IMR-90 (cell line): Measurements from ENCODE around the gene CDKN1A. TPM values are rescaled to one million over a fixed set of nuclear protein-coding genes. Genes with fewer than 3 reads are reported as not detected.

ENCODE experiments used
- ATAC-seq: fragments of 200-7000 bp; cut with Tn5 transposase; 2 replicates; pipeline ENCODE4 v1.9.1; 2020; ENCODE audit warnings: low read depth, mild to moderate bottlenecking, moderate library complexity
- BruUV-seq: library from RNA; stranded (reverse); fragments of 400-500 nt; replicated peaks from 2 replicates; lab custom pipeline; 2021; lab: Mats Ljungman, UMichigan
- CTCF ChIA-PET: fragments of 300-600 bp; formaldehyde crosslinking; extraction: SDS; loops from one replicate; lab custom pipeline; 2021; ENCODE audit warnings: antibody characterized with exemption; lab: Yijun Ruan, JAX
- POLR2A ChIA-PET: fragments of 300-600 bp; sonication (Branson Sonifier 250); formaldehyde crosslinking; loops from one replicate; lab custom pipeline; 2022; ENCODE audit warnings: antibody characterized with exemption; ENCODE audit not compliant: unreplicated experiment; lab: Charles Lee
- DNase-seq: peaks from one replicate; pipeline ENCODE4 v3.0.0; 2013
- H2AFZ ChIP-seq: replicated peaks from 2 replicates; pipeline ENCODE3; 2013; ENCODE audit warnings: low read length, mild to moderate bottlenecking; ENCODE audit not compliant: poor library complexity
- H2AK5ac ChIP-seq: 2 replicates; pipeline ENCODE4 v1.6.1; 2013; ENCODE audit warnings: low read depth, low read length, inconsistent platforms
- H2AK9ac ChIP-seq: replicated peaks from 2 replicates; pipeline ENCODE3; 2013; ENCODE audit warnings: mild to moderate bottlenecking, low read depth, low read length, moderate library complexity; ENCODE audit not compliant: poor library complexity
- H2BK120ac ChIP-seq: 2 replicates; pipeline ENCODE4 v1.6.1; 2013; ENCODE audit warnings: low read depth, low read length, inconsistent platforms
- H2BK15ac ChIP-seq: 3 replicates; pipeline ENCODE4 v1.6.1; 2013; ENCODE audit warnings: low read depth, low read length, inconsistent platforms
- H2BK20ac ChIP-seq: 2 replicates; pipeline ENCODE4 v1.6.1; 2013; ENCODE audit warnings: low read depth, mild to moderate bottlenecking, inconsistent platforms, low read length, moderate library complexity
- H2BK5ac ChIP-seq: 2 replicates; pipeline ENCODE4 v1.6.1; 2013; ENCODE audit warnings: mild to moderate bottlenecking, low read depth, low read length, inconsistent platforms; ENCODE audit not compliant: poor library complexity, severe bottlenecking
- H3K14ac ChIP-seq: replicated peaks from 2 replicates; pipeline ENCODE4 v1.6.1; 2013; ENCODE audit warnings: low read depth, low read length, inconsistent platforms
- H3K18ac ChIP-seq: 2 replicates; pipeline ENCODE4 v1.6.1; 2013; ENCODE audit warnings: low read depth, low read length, control low read depth
- H3K23ac ChIP-seq: 2 replicates; pipeline ENCODE4 v1.6.1; 2013; ENCODE audit warnings: low read depth, low read length, inconsistent platforms
- H3K27ac ChIP-seq: 2 replicates; pipeline ENCODE4 v1.5.1; 2013; ENCODE audit warnings: mild to moderate bottlenecking, control low read depth, low read length; ENCODE audit not compliant: insufficient read depth
- H3K27me3 ChIP-seq: 2 replicates; pipeline ENCODE4 v1.6.1; 2013; ENCODE audit warnings: low read length; ENCODE audit not compliant: control insufficient read depth, insufficient read depth
- H3K36me3 ChIP-seq: 2 replicates; pipeline ENCODE4 v1.6.1; 2013; ENCODE audit warnings: low read length, mixed read lengths; ENCODE audit not compliant: control insufficient read depth, insufficient read depth
- H3K4ac ChIP-seq: 2 replicates; pipeline ENCODE4 v1.6.1; 2013; ENCODE audit warnings: low read depth, low read length, inconsistent platforms
- H3K4me1 ChIP-seq: 2 replicates; pipeline ENCODE4 v1.6.1; 2013; ENCODE audit warnings: low read length, mixed read lengths; ENCODE audit not compliant: control insufficient read depth, insufficient read depth
- H3K4me2 ChIP-seq: 2 replicates; pipeline ENCODE4 v1.6.1; 2013; ENCODE audit warnings: low read depth, mild to moderate bottlenecking, control low read depth, low read length, moderate library complexity
- H3K4me3 ChIP-seq: 2 replicates; pipeline ENCODE4 v1.5.1; 2013; ENCODE audit warnings: low read depth, mild to moderate bottlenecking, control low read depth, low read length, moderate library complexity; ENCODE audit not compliant: insufficient read depth
- H3K56ac ChIP-seq: 2 replicates; pipeline ENCODE4 v1.6.1; 2013; ENCODE audit warnings: low read length, inconsistent platforms; ENCODE audit not compliant: insufficient read depth; ENCODE audit errors: extremely low read depth
- H3K79me1 ChIP-seq, 2 experiments: 2 replicates each; pipeline ENCODE4 v1.6.1; 2013; ENCODE audit warnings: low read length in 2 of 2, inconsistent platforms in 1 of 2, low read depth in 1 of 2
- H3K9ac ChIP-seq: 2 replicates; pipeline ENCODE4 v1.6.1; 2013; ENCODE audit warnings: low read depth, low read length, control low read depth
- H3K9me1 ChIP-seq: 2 replicates; pipeline ENCODE4 v1.6.1; 2013; ENCODE audit warnings: low read length, inconsistent platforms; ENCODE audit not compliant: insufficient read depth
- H3K9me3 ChIP-seq: 2 replicates; pipeline ENCODE4 v1.6.1; 2013; ENCODE audit warnings: low read length; ENCODE audit not compliant: control insufficient read depth, insufficient read depth
- H4K20me1 ChIP-seq: 2 replicates; pipeline ENCODE4 v1.6.1; 2013; ENCODE audit warnings: low read length, inconsistent platforms; ENCODE audit not compliant: insufficient read depth
- H4K5ac ChIP-seq: 2 replicates; pipeline ENCODE4 v1.6.1; 2013; ENCODE audit warnings: mild to moderate bottlenecking, low read depth, low read length, control low read depth
- H4K8ac ChIP-seq, 2 experiments: 2 replicates each; pipeline ENCODE4 v1.6.1; 2013; ENCODE audit warnings: low read depth in 2 of 2, low read length in 2 of 2, control low read depth in 1 of 2, inconsistent platforms in 1 of 2
- H4K91ac ChIP-seq: 2 replicates; pipeline ENCODE4 v1.6.1; 2013; ENCODE audit warnings: low read depth, low read length, inconsistent platforms; ENCODE audit not compliant: insufficient read depth
- BHLHE40 ChIP-seq: fragments of 150-350 bp; IDR thresholded peaks from 2 replicates; pipeline ENCODE4 v1.6.1; 2016; ENCODE audit warnings: mild to moderate bottlenecking, low read depth, low read length
- CEBPB ChIP-seq: IDR thresholded peaks from 2 replicates; pipeline ENCODE4 v1.6.1; 2012; ENCODE audit warnings: low read depth, low read length, improper control_type of control experiment
- CHD1 ChIP-seq: IDR thresholded peaks from 2 replicates; pipeline ENCODE4 v1.6.1; 2012; ENCODE audit warnings: low read depth, low read length, improper control_type of control experiment
- CTCF ChIP-seq: conservative IDR thresholded peaks from 2 replicates; pipeline ENCODE4 v1.5.1; 2012; ENCODE audit warnings: mild to moderate bottlenecking, low read depth, low read length, improper control_type of control experiment
- FOS ChIP-seq: fragments of 150-350 bp; IDR thresholded peaks from 2 replicates; pipeline ENCODE4 v1.6.1; 2016; ENCODE audit warnings: low read depth, low read length
- MAFK ChIP-seq: IDR thresholded peaks from 2 replicates; pipeline ENCODE4 v1.6.1; 2012; ENCODE audit warnings: low read depth, low read length, improper control_type of control experiment
- MAZ ChIP-seq: IDR thresholded peaks from 2 replicates; pipeline ENCODE4 v1.6.1; 2012; ENCODE audit warnings: low read depth, mild to moderate bottlenecking, low read length, improper control_type of control experiment, moderate library complexity, borderline replicate concordance
- MXI1 ChIP-seq: IDR thresholded peaks from 2 replicates; pipeline ENCODE4 v1.6.1; 2012; ENCODE audit warnings: low read depth, mild to moderate bottlenecking, low read length, moderate library complexity, borderline replicate concordance
- NFE2L2 ChIP-seq: fragments of 150-350 bp; IDR thresholded peaks from 2 replicates; pipeline ENCODE4 v1.6.1; 2016; ENCODE audit warnings: low read depth, mild to moderate bottlenecking, low read length
- POLR2A ChIP-seq: IDR thresholded peaks from 2 replicates; pipeline ENCODE4 v1.6.1; 2012; ENCODE audit warnings: mild to moderate bottlenecking, low read depth, low read length
- RAD21 ChIP-seq: IDR thresholded peaks from 2 replicates; pipeline ENCODE4 v1.6.1; 2012; ENCODE audit warnings: low read length, improper control_type of control experiment
- RCOR1 ChIP-seq: IDR thresholded peaks from 2 replicates; pipeline ENCODE4 v1.6.1; 2012; ENCODE audit warnings: mild to moderate bottlenecking, low read length, improper control_type of control experiment; ENCODE audit not compliant: insufficient replicate concordance
- RFX5 ChIP-seq: IDR thresholded peaks from 2 replicates; pipeline ENCODE4 v1.8.0; 2012; ENCODE audit warnings: low read depth, mild to moderate bottlenecking, low read length, moderate library complexity
- SMC3 ChIP-seq: fragments of 150-350 bp; IDR thresholded peaks from 2 replicates; pipeline ENCODE4 v1.6.1; 2016; ENCODE audit warnings: low read depth, mild to moderate bottlenecking, antibody characterized with exemption, low read length, moderate library complexity
- USF2 ChIP-seq: fragments of 150-350 bp; IDR thresholded peaks from 2 replicates; pipeline ENCODE4 v1.6.1; 2017; ENCODE audit warnings: mild to moderate bottlenecking, antibody characterized with exemption, low read length, low read depth
- WGBS, 2 experiments: methylation state at CpG; one replicate each; pipeline versions ENCODE4 v1.1.5 to v1.1.7; 2013; ENCODE audit warnings: missing lambda C conversion rate in 2 of 2; ENCODE audit not compliant: insufficient read length in 1 of 2; ENCODE audit errors: extremely low coverage in 2 of 2; 5-methylcytosine and 5-hydroxymethylcytosine counted together
- dilution Hi-C: fragments of 300-500 bp; cut with HindIII; formaldehyde crosslinking; loops from one replicate; pipeline ENCODE4 v1.14.3; 2018; ENCODE audit warnings: low sequenced_read_pairs; ENCODE audit not compliant: unreplicated experiment
- in situ Hi-C: fragments of 300-500 bp; cut with MboI; formaldehyde crosslinking; loops from 3 replicates; pipeline ENCODE4 v1.14.3; 2019; ENCODE audit warnings: low sequenced_read_pairs, inconsistent platforms, mixed read lengths
- intact Hi-C: fragments of 100-400 bp; cut with micrococcal nuclease; formaldehyde crosslinking; loops from 2 replicates; pipeline ENCODE4 v1.10.0; 2022
- polyA plus RNA-seq, 3 experiments: library from polyadenylated mRNA; depleted of rRNA; stranded (reverse); fragments of >200 nt; gene quantifications; 2 replicates each; pipeline ENCODE4 v1.2.3, GENCODE V29; 2012; ENCODE audit warnings: low replicate concordance in 1 of 3
- total RNA-seq: library from RNA; depleted of rRNA; stranded (reverse); fragments of >200 nt; gene quantifications from 2 replicates; pipeline ENCODE4 v1.2.3, GENCODE V29; 2012

CDKN1A gene
- total and polyA plus RNA-seq, 2 of the 4 experiments (the other 2 are of a cell fraction), result 155 to 576 TPM

- no peak overlapping the region for H4K8ac ChIP-seq
- no peak overlapping the region for H3K4ac ChIP-seq
- no peak overlapping the region for H3K27ac ChIP-seq
- no peak overlapping the region for H2BK120ac ChIP-seq
- H4K5ac ChIP-seq, result no peak overlapping the region
- dilution Hi-C loops, result no loop called here
- H3K9me3 ChIP-seq, result no peaks in the 10 kb centered on the region
- H3K4me3 ChIP-seq, result no peak overlapping the region
- no peak overlapping the region for H4K91ac ChIP-seq
- H3K23ac ChIP-seq, result no peak overlapping the region
- peaks cover 19 to 60% of the 10 kb centered on the region in 2 experiments; a peak in 3 of 4 replicates for H3K79me1 ChIP-seq
- no peak overlapping the region for H2AFZ ChIP-seq
- no peak overlapping the region for H2AK5ac ChIP-seq
- in situ Hi-C loops, result loop anchor here (5.0 kb wide), 1 partner anchor 62 kb away; no protein-coding TSS in a partner anchor
- H2BK15ac ChIP-seq, result no peak overlapping the region
- intact Hi-C loops, result loop anchor here (5.0 kb wide), 1 partner anchor 262 kb away; no protein-coding TSS in a partner anchor
- H3K27me3 ChIP-seq, result no peaks in the 10 kb centered on the region
- H3K9me1 ChIP-seq, result peaks cover 7% of the 10 kb centered on the region; the same call in 1 of the 2 replicates
- no peak overlapping the region for H2AK9ac ChIP-seq
- peaks cover 62% of the 10 kb centered on the region for H3K36me3 ChIP-seq
- no peak overlapping the region for H3K9ac ChIP-seq
- H3K56ac ChIP-seq, result no peak overlapping the region
- H2BK5ac ChIP-seq, result no peak overlapping the region
- H3K14ac ChIP-seq, result no peak overlapping the region
- WGBS, 2 experiments, result 99% methylated on average over 20 of the region's 29 CpGs; no CpG with 5 or more reads in 1 of the 2 experiments
- H3K18ac ChIP-seq, result no peak overlapping the region
- peaks cover 100% of the 10 kb centered on the region for H4K20me1 ChIP-seq
- H2BK20ac ChIP-seq, result no peak overlapping the region
- CTCF ChIA-PET, result interaction anchor here (0.6 kb wide), 1 partner anchor 63 kb away, joined by 3 read pairs; no protein-coding TSS in a partner anchor
- BruUV-seq, result no TSS peak
- H3K4me1 ChIP-seq, result peaks cover 3% of the 10 kb centered on the region
- ATAC-seq (no peak), DNase-seq (no peak)
- peak overlapping the region; percentile 5; the same call in 1 of the 2 replicates for H3K4me2 ChIP-seq
- POLR2A ChIA-PET, result interaction anchor here (0.5 to 1.5 kb wide), 4 partner anchors 16 to 655 kb away, joined by 4 to 6 read pairs (median 4); no protein-coding TSS in a partner anchor
- no peak for TF ChIP-seq MAFK
- TF ChIP-seq CTCF, result no peak
- TF ChIP-seq RAD21, result no peak
- no peak for TF ChIP-seq RFX5
- no peak for TF ChIP-seq FOS
- TF ChIP-seq BHLHE40, result no peak
- TF ChIP-seq RCOR1, result no peak
- no peak for TF ChIP-seq MAZ
- no peak for TF ChIP-seq MXI1
- no peak for TF ChIP-seq POLR2A
- no peak for TF ChIP-seq USF2
- TF ChIP-seq CHD1, result no peak
- no peak for TF ChIP-seq CEBPB
- TF ChIP-seq NFE2L2, result no peak
- TF ChIP-seq SMC3, result no peak
These were observed 5.3 kb downstream of the CDKN1A start for GRCh38 chr6:36683656-36684446.
